ENCODE data around the gene GIGYF2. TPM values are rescaled to one million over a fixed set of nuclear protein-coding genes. Genes with fewer than 3 reads are reported as not detected.

Gene GIGYF2
- total RNA-seq, 4 donors from 2014 or later, result 66.0 to 106 (median 86.4) TPM

DNA sequence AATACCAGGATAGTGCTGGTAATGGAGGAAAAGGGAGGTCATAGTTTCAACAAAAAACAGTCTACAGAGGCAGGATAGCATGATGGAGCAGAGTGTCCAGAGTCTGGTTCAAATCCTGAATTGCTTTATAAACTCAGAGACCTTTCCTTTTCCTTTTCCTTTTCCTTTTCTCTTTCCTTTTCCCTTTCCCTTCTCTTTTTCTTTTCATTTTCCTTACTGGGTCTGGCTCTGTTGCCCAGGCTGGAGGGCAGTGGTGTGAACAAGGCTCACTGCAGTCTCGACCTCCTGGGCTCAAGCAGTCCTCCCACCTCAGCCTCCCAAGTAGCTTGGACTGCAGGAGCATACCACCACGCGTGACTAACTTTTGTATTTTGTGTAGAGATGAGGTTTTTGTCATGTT, 31.7 kb downstream of the GIGYF2 start:
- WGBS, 2 donors, result 96 to 97% methylated on average over 3 of the region's 3 CpGs
- TF ChIP-seq POLR2A (IDR thresholded peaks at IDR 0.05) (no peak), EP300 (IDR thresholded peaks at IDR 0.05) (no peak)
- TF ChIP-seq, protein P1, sequence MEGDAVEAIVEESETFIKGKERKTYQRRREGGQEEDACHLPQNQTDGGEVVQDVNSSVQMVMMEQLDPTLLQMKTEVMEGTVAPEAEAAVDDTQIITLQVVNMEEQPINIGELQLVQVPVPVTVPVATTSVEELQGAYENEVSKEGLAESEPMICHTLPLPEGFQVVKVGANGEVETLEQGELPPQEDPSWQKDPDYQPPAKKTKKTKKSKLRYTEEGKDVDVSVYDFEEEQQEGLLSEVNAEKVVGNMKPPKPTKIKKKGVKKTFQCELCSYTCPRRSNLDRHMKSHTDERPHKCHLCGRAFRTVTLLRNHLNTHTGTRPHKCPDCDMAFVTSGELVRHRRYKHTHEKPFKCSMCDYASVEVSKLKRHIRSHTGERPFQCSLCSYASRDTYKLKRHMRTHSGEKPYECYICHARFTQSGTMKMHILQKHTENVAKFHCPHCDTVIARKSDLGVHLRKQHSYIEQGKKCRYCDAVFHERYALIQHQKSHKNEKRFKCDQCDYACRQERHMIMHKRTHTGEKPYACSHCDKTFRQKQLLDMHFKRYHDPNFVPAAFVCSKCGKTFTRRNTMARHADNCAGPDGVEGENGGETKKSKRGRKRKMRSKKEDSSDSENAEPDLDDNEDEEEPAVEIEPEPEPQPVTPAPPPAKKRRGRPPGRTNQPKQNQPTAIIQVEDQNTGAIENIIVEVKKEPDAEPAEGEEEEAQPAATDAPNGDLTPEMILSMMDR (IDR thresholded peaks at IDR 0.05), result no peak
- H3K36me3 ChIP-seq, result peaks cover 0 to 52% (median 0%) of the 10 kb centered on the region in 3 donors

DNA sequence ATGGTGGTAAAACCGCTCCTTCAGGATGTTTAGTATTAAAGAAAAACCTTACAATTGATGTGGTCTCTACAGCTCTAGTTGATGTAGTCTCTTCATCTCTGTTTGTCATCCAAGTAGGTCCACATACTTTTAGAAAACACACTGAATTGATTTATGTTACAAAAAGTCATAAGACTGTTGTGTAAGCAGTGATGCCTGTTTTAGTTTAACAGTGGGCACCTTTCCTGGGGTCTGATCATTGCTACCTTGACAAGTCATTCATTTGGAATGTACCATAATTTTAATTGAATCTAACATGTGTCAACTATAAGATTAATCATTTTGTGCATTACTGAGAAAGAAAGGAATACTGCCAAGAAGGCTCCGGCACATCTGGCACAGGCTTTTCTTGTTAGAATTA, 34.3 kb downstream of the GIGYF2 start:
- Histone ChIP-seq H3K27ac (no peak overlapping the region), H3K36me3 (peaks cover 0 to 50% (median 0%) of the 10 kb centered on the region in 3 donors), H3K4me3 (no peak overlapping the region), H3K4me1 (peaks cover 0 to 21% (median 0%) of the 10 kb centered on the region in 4 donors), H3K27me3 (no peaks in the 10 kb centered on the region), H3K9me3 (no peaks in the 10 kb centered on the region)
- TF ChIP-seq POLR2A (IDR thresholded peaks at IDR 0.05) (no peak), EP300 (IDR thresholded peaks at IDR 0.05) (no peak)
- TF ChIP-seq, protein P1 (IDR thresholded peaks at IDR 0.05), result no peak
- WGBS, 2 donors, result 67 to 76% methylated on average over 2 of the region's 2 CpGs
- DNase-seq (ENCODE audit: low spot score in 2 of 2), result no peak

More for the DNA sequence above, 31.7 kb downstream of the GIGYF2 start:
- DNase-seq (ENCODE audit: low spot score in 2 of 2), result no peak
- Histone ChIP-seq H3K4me1 (peaks cover 0 to 21% (median 0%) of the 10 kb centered on the region in 4 donors), H3K27me3 (no peaks in the 10 kb centered on the region), H3K9me3 (no peaks in the 10 kb centered on the region), H3K27ac (no peak overlapping the region), H3K4me3 (no peak overlapping the region)

DNA sequence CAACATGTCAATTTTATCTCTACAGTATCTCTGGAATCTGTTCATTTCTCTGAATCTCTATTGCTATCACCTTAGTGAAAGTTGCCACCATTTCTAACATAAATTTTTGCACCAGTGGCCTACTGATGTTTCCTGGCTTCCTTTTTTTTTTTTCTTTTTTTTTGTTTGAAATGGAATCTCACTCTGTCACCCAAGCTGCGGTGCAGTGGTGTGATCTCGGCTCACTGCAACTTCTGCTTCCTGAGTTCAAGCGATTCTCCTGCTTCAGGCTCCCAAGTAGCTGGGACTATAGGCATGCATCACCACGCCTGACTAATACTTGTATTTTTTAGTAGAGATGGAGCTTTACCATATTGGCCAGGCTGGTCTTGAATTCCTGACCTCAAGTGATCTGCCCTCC, 44.2 kb downstream of the GIGYF2 start:
- 90 to 91% methylated on average over 4 of the region's 4 CpGs for WGBS, 2 donors

DNA sequence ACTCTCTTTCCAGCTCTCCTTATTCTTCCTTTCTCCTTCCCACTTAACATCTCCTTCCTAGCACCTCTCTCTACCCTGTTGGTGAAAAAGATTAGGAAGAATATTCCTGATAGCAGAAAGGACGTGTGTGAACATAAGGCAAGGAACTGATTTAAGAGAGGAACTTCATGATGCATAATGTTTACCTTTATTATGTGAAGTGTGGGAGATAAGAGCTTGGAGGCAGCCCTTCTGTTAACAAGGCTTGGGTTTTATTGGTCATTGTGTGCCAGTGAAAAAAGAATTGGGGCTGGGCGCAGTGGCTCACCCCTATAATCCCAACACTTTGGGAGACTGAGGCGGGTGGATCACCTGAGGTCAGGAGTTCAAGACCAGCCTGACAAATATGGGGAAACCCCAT, 44.8 kb downstream of the GIGYF2 start:
- TF ChIP-seq, protein P1 (IDR thresholded peaks at IDR 0.05), result no peak
- TF ChIP-seq EP300 (IDR thresholded peaks at IDR 0.05) (no peak), POLR2A (IDR thresholded peaks at IDR 0.05) (no peak)
- no peaks in the 10 kb centered on the region for H3K27me3 ChIP-seq
- no peaks in the 10 kb centered on the region for H3K9me3 ChIP-seq
- no peak for DNase-seq (ENCODE audit: low spot score in 2 of 2)
- no peak overlapping the region for H3K4me3 ChIP-seq
- no peak overlapping the region for H3K27ac ChIP-seq
- H3K36me3 ChIP-seq, result peaks cover 0 to 25% (median 0%) of the 10 kb centered on the region in 3 donors
- no peaks in the 10 kb centered on the region for H3K4me1 ChIP-seq
- WGBS, 2 donors, result 97% methylated on average over 3 of the region's 3 CpGs

More for the DNA sequence above, 44.2 kb downstream of the GIGYF2 start:
- H3K4me1 ChIP-seq, result no peaks in the 10 kb centered on the region
- H3K9me3 ChIP-seq, result no peaks in the 10 kb centered on the region
- H3K36me3 ChIP-seq, result peaks cover 0 to 29% (median 0%) of the 10 kb centered on the region in 3 donors
- H3K27ac ChIP-seq, result no peak overlapping the region
- H3K4me3 ChIP-seq, result no peak overlapping the region
- H3K27me3 ChIP-seq, result no peaks in the 10 kb centered on the region
- no peak for DNase-seq (ENCODE audit: low spot score in 2 of 2)
- TF ChIP-seq, protein P1 (IDR thresholded peaks at IDR 0.05), result no peak
- no peak for TF ChIP-seq POLR2A (IDR thresholded peaks at IDR 0.05)
- no peak for TF ChIP-seq EP300 (IDR thresholded peaks at IDR 0.05)

DNA sequence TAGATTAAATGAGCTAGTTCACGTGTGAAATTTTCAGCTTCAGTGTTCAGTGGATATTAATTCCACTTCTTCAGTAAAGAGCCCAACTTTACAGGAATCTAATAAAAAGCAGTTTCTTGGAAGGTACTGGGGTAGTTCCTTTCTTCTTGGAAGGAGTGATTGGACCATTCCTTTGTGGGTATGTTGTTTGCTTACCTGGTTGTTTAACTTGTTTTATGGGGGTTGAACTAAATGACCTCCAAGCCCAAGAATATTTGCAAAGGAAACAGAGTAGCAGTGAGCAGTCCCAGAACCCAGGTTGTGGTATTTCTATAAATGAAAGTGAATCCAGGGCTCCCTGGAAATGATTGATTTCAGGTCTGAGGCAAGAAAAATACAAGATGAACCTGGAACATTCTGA, 47.8 kb downstream of the GIGYF2 start:
- Histone ChIP-seq H3K4me1 (no peaks in the 10 kb centered on the region), H3K27me3 (no peaks in the 10 kb centered on the region), H3K27ac (no peak overlapping the region), H3K36me3 (peaks cover 0 to 33% (median 14%) of the 10 kb centered on the region in 3 donors), H3K9me3 (no peaks in the 10 kb centered on the region), H3K4me3 (no peak overlapping the region)
- TF ChIP-seq, protein P1 (IDR thresholded peaks at IDR 0.05), result no peak
- TF ChIP-seq EP300 (IDR thresholded peaks at IDR 0.05), result no peak
- TF ChIP-seq POLR2A (IDR thresholded peaks at IDR 0.05), result no peak
- DNase-seq (ENCODE audit: low spot score in 2 of 2), result no peak
- whole genome bisulfite sequencing, 2 donors, result 76 to 86% methylated on average over 1 of the region's 1 CpG
